ENCODE measurements around the gene RIMBP2.

- TF ChIP-seq POLR2AphosphoS5 (IDR thresholded peaks at IDR 0.05) (no peak), EZH2 (IDR thresholded peaks at IDR 0.05; ENCODE audit: borderline replicate concordance, insufficient read depth, low read length, poor library complexity, severe bottlenecking) (no peak)
Observed at GRCh38 chr12:130529781-130530180, 186.3 kb downstream of the RIMBP2 start.

Data from neural cell (in vitro differentiated cells).